ENCODE results near the gene GPR171. TPM values are rescaled to one million over a fixed set of nuclear protein-coding genes. Genes with fewer than 3 reads are reported as not detected.

GPR171 gene
- total RNA-seq, 2 experiments from 2014 or later: 9.7 to 16.7 TPM

- Histone ChIP-seq H3K9me3 (ENCODE audit: control insufficient read depth in 1 of 2, insufficient read depth in 1 of 2, low read length in 2 of 2) (peaks cover 0 to under 1% of the 10 kb centered on the region in 2 experiments), H3K36me3 (ENCODE audit: insufficient read depth, low read length) (no peaks in the 10 kb centered on the region), H3K4me3 (ENCODE audit: low read length) (no peak overlapping the region), H3K27ac (ENCODE audit: low read depth in 1 of 2, low read length in 2 of 2) (no peak overlapping the region), H3K4me1 (ENCODE audit: insufficient read depth, low read length) (peaks cover 31% of the 10 kb centered on the region), H3K27me3 (ENCODE audit: control insufficient read depth in 1 of 2, insufficient read depth in 2 of 2, low read length in 2 of 2) (no peaks in the 10 kb centered on the region)
- Mint-ChIP-seq H3K9me3 (no peaks in the 10 kb centered on the region), H3K4me1 (ENCODE audit: low read depth) (peaks cover 40% of the 10 kb centered on the region), H3K36me3 (ENCODE audit: low read depth) (no peaks in the 10 kb centered on the region), H3K27ac (no peak overlapping the region), H3K4me3 (no peak overlapping the region), H3K27me3 (no peaks in the 10 kb centered on the region)
- intact Hi-C loops (cut with DNase I, micrococcal nuclease): loop anchor here (1.0 to 10.0 kb wide), 6 partner anchors 56 to 690 kb away; partner anchors contain the start of gene P2RY13 (in 1 of the 2)
- no peak for TF ChIP-seq CTCF (IDR thresholded peaks at IDR 0.05)
- ChIA-PET CTCF (interaction anchor here (0.6 to 3.0 kb wide), 6 partner anchors 7 to 59 kb away, joined by 3 to 25 read pairs (median 4); partner anchors contain the start of gene P2RY14), POLR2A (interaction anchor here (1.1 to 1.7 kb wide), 2 partner anchors 19 to 60 kb away, joined by 3 to 5 read pairs; no protein-coding TSS in a partner anchor)
- DNase-seq (no peak), ATAC-seq (ENCODE audit: poor library complexity) (no peak)
Observed at GRCh38 chr3:151226825-151227224, 23.8 kb upstream of the GPR171 start.

- peaks cover 39% of the 10 kb centered on the region for H3K4me1 Mint-ChIP-seq (ENCODE audit: low read depth)
- no peak for TF ChIP-seq CTCF (IDR thresholded peaks at IDR 0.05)
- ChIA-PET POLR2A (interaction anchor here (0.8 kb wide), 1 partner anchor 50 kb away, joined by 3 read pairs; no protein-coding TSS in a partner anchor), CTCF (no interaction called here)
- H3K9me3 Mint-ChIP-seq: no peaks in the 10 kb centered on the region
- H3K9me3 ChIP-seq (ENCODE audit: control insufficient read depth in 1 of 2, insufficient read depth in 1 of 2, low read length in 2 of 2): peaks cover 0 to 8% of the 10 kb centered on the region in 2 experiments
- H3K4me1 ChIP-seq (ENCODE audit: insufficient read depth, low read length): peaks cover 31% of the 10 kb centered on the region
- no peaks in the 10 kb centered on the region for H3K27me3 ChIP-seq (ENCODE audit: control insufficient read depth in 1 of 2, insufficient read depth in 2 of 2, low read length in 2 of 2)
- intact Hi-C loops (cut with DNase I, micrococcal nuclease): loop anchor here in 1 of 2 experiments (5.0 to 10.0 kb wide), 3 partner anchors 101 to 691 kb away; partner anchors contain the start of gene P2RY13
- ATAC-seq (ENCODE audit: poor library complexity) (no peak), DNase-seq (peak in 2 of 14 experiments; percentile 39 to 51)
- no peak overlapping the region for H3K4me3 Mint-ChIP-seq
- H3K27ac ChIP-seq (ENCODE audit: low read depth in 1 of 2, low read length in 2 of 2): no peak overlapping the region
- H3K36me3 ChIP-seq (ENCODE audit: insufficient read depth, low read length): no peaks in the 10 kb centered on the region
- H3K36me3 Mint-ChIP-seq (ENCODE audit: low read depth): no peaks in the 10 kb centered on the region
- H3K27me3 Mint-ChIP-seq: no peaks in the 10 kb centered on the region
- H3K27ac Mint-ChIP-seq: no peak overlapping the region
- no peak overlapping the region for H3K4me3 ChIP-seq (ENCODE audit: low read length)
Observed at GRCh38 chr3:151226088-151226563, 23.1 kb upstream of the GPR171 start.

- CTCF ChIA-PET: interaction anchor here (0.9 to 1.3 kb wide), 3 partner anchors 20 to 69 kb away, joined by 3 read pairs; no protein-coding TSS in a partner anchor
- H3K27me3 Mint-ChIP-seq: no peaks in the 10 kb centered on the region
- TF ChIP-seq CTCF (IDR thresholded peaks at IDR 0.05): no peak
- H3K36me3 Mint-ChIP-seq (ENCODE audit: low read depth): no peaks in the 10 kb centered on the region
- no peak overlapping the region for H3K4me3 ChIP-seq (ENCODE audit: low read length)
- H3K36me3 ChIP-seq (ENCODE audit: insufficient read depth, low read length): no peaks in the 10 kb centered on the region
- no peak for ATAC-seq (ENCODE audit: poor library complexity)
- POLR2A ChIA-PET: interaction anchor here (0.8 kb wide), 1 partner anchor 51 kb away, joined by 3 read pairs; no protein-coding TSS in a partner anchor
- peak in 1 of 14 experiments; percentile 34 for DNase-seq
- peaks cover 5% of the 10 kb centered on the region for H3K9me3 Mint-ChIP-seq
- H3K9me3 ChIP-seq (ENCODE audit: control insufficient read depth in 1 of 2, insufficient read depth in 1 of 2, low read length in 2 of 2): peaks cover 0 to 8% of the 10 kb centered on the region in 2 experiments
- peak overlapping the region in 1 of 2 donors; percentile 13 for H3K27ac ChIP-seq (ENCODE audit: low read depth in 1 of 2, low read length in 2 of 2)
- H3K27me3 ChIP-seq (ENCODE audit: control insufficient read depth in 1 of 2, insufficient read depth in 2 of 2, low read length in 2 of 2): no peaks in the 10 kb centered on the region
- H3K27ac Mint-ChIP-seq: no peak overlapping the region
- peaks cover 31% of the 10 kb centered on the region for H3K4me1 Mint-ChIP-seq (ENCODE audit: low read depth)
- peaks cover 28% of the 10 kb centered on the region for H3K4me1 ChIP-seq (ENCODE audit: insufficient read depth, low read length)
- no peak overlapping the region for H3K4me3 Mint-ChIP-seq
- intact Hi-C loops (cut with DNase I, micrococcal nuclease): loop anchor here in 1 of 2 experiments (5.0 to 10.0 kb wide), 3 partner anchors 102 to 692 kb away; partner anchors contain the start of gene P2RY13
Observed at GRCh38 chr3:151225040-151225975, 22.3 kb upstream of the GPR171 start.

Data from CD4-positive, alpha-beta T cell (primary cell).